Breast epithelium (tissue), 4 donors: Measurements from ENCODE around the gene CNDP1. TPM values are rescaled to one million over a fixed set of nuclear protein-coding genes. Genes with fewer than 3 reads are reported as not detected.

Source experiments
- DNase-seq, 2 donors: peaks; one replicate each; pipeline ENCODE4 v3.0.0-alpha.2; 2019; ENCODE audit warnings: low spot score in 2 of 2
- H3K27ac ChIP-seq, 2 donors: fragments of 200-600 bp; sonication (generic) in 1 of 2; one replicate each; pipeline ENCODE4 v1.5.1; 2016 to 2019; ENCODE audit warnings: mild to moderate bottlenecking in 1 of 2
- H3K27me3 ChIP-seq, 2 donors: fragments of 200-600 bp; sonication (generic) in 1 of 2; one replicate each; pipeline versions ENCODE4 v1.5.1 to v1.6.0; 2017 to 2019; ENCODE audit warnings: control low read depth in 1 of 2, mild to moderate bottlenecking in 1 of 2
- H3K36me3 ChIP-seq: fragments of 200-600 bp; one replicate; pipeline ENCODE4 v1.5.1; 2019
- H3K4me1 ChIP-seq, 2 donors: fragments of 200-600 bp; sonication (generic); one replicate each; pipeline ENCODE4 v1.5.1; 2016 to 2019; ENCODE audit warnings: control low read depth in 1 of 2
- H3K4me3 ChIP-seq, 3 donors: fragments of 200-600 bp; sonication (generic); 1 replicate in 2 of 3; 2 replicates in 1 of 3; pipeline ENCODE4 v1.5.1; 2016 to 2019; ENCODE audit warnings: mild to moderate bottlenecking in 3 of 3, moderate library complexity in 2 of 3
- H3K9me3 ChIP-seq, 2 donors: fragments of 200-600 bp; sonication (generic) in 1 of 2; one replicate each; pipeline ENCODE4 v1.5.1; 2016 to 2019; ENCODE audit warnings: control low read depth in 1 of 2
- POLR2A ChIP-seq: fragments of 450-650 bp; IDR thresholded peaks from one replicate; pipeline ENCODE4 v1.6.1; 2016; ENCODE audit warnings: antibody characterized with exemption, mild to moderate bottlenecking, moderate library complexity
- POLR2AphosphoS5 ChIP-seq, 3 donors: sonication (generic); formaldehyde crosslinking; IDR thresholded peaks; one replicate each; pipeline ENCODE4 v1.6.1; 2017; ENCODE audit warnings: antibody characterized with exemption in 3 of 3
- intact Hi-C: fragments of 100-400 bp; cut with DNase I; formaldehyde crosslinking; loops from one replicate; pipeline ENCODE4 v1.15.1; 2023; ENCODE audit warnings: low total_unique reads
- total RNA-seq, 3 donors: library from RNA; depleted of rRNA; stranded (reverse); fragments of >200 nt; gene quantifications; one replicate each; pipeline ENCODE4 v1.1.0, GENCODE V29; 2016
- TF ChIP-seq, protein P1 (sequence below), 3 donors: fragments of 450-650 bp; IDR thresholded peaks; one replicate each; pipeline ENCODE4 v1.5.1; 2016 to 2017; ENCODE audit warnings: antibody characterized with exemption in 3 of 3, mild to moderate bottlenecking in 3 of 3, moderate library complexity in 3 of 3

Gene CNDP1
- total RNA-seq, 3 donors from 2014 or later: 0.33 TPM; not detected in 2

DNA sequence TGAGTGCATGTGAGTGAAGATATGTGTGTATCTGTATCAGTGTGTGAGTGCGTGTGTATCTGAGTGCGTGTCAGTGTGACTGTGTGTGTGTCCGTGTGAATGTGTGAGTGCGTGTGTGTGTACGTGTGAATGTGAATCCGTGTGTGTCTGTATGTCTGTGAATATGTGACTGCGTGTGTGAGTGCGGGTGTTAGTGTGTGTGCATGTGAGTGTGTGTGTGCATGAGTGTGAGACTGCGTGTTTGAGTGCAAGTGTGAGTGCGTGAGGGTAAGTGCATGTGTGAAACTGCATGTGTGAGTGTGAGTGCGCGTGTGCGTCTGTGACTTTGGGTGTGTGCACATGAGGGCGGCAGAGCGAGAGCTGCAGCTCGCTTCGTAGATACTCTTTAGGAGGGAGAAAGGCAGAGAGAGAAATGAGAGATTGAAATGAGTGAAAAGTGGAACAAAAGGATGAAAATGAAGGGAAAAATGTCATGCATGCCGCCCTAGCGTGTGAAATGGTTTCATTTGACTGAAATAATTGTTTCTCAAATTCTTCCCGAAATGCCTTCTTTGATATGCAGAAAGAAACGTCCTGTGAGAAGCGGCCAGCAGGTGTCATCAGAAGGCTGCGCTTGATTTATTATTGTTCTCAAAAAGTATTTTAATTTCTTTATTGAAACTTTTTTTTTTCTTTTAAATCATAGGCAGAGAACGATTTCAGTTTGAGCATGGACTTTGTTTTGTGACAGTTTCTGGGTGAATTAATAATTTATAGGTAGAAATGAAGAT is 88.9 kb downstream of the CNDP1 start:
- H3K27me3 ChIP-seq: no peaks in the 10 kb centered on the region
- TF ChIP-seq POLR2A: no peak
- TF ChIP-seq, protein P1, sequence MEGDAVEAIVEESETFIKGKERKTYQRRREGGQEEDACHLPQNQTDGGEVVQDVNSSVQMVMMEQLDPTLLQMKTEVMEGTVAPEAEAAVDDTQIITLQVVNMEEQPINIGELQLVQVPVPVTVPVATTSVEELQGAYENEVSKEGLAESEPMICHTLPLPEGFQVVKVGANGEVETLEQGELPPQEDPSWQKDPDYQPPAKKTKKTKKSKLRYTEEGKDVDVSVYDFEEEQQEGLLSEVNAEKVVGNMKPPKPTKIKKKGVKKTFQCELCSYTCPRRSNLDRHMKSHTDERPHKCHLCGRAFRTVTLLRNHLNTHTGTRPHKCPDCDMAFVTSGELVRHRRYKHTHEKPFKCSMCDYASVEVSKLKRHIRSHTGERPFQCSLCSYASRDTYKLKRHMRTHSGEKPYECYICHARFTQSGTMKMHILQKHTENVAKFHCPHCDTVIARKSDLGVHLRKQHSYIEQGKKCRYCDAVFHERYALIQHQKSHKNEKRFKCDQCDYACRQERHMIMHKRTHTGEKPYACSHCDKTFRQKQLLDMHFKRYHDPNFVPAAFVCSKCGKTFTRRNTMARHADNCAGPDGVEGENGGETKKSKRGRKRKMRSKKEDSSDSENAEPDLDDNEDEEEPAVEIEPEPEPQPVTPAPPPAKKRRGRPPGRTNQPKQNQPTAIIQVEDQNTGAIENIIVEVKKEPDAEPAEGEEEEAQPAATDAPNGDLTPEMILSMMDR (IDR thresholded peaks at IDR 0.05): peak in 2 of 3 donors; percentile 30 to 33
- H3K4me3 ChIP-seq: no peak overlapping the region
- DNase-seq: no peak
- intact Hi-C loops: no loop called here
- no peaks in the 10 kb centered on the region for H3K4me1 ChIP-seq
- H3K36me3 ChIP-seq: no peaks in the 10 kb centered on the region
- H3K27ac ChIP-seq: no peak overlapping the region
- H3K9me3 ChIP-seq: no peaks in the 10 kb centered on the region

DNA sequence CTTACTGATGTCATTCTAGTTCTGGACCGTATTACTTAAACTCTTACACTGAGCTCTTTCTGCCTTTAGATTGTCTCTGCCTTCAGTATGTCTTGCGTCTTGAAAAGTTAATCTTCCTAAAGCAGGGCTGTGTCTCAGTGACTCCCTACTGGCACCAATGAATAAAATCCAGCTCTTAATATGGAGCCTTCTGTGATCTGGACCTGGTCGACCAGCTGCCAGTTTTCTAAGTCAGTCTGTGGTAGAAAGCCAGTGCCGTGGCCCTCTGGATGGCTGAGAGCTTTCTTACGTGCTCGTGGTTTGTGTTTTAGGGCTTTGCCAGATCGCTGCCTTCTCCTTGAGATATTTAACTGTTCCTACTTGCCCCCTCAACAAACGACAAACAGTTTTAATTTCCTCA is 90.2 kb downstream of the CNDP1 start:
- DNase-seq: no peak
- intact Hi-C loops: no loop called here
- H3K27ac ChIP-seq: no peak overlapping the region
- H3K9me3 ChIP-seq: no peaks in the 10 kb centered on the region
- no peak for TF ChIP-seq POLR2AphosphoS5 (IDR thresholded peaks at IDR 0.05)
- no peak for TF ChIP-seq POLR2A
- TF ChIP-seq, protein P1 (IDR thresholded peaks at IDR 0.05): no peak
- H3K36me3 ChIP-seq: no peaks in the 10 kb centered on the region
- no peak overlapping the region for H3K4me3 ChIP-seq
- H3K27me3 ChIP-seq: no peaks in the 10 kb centered on the region
- no peaks in the 10 kb centered on the region for H3K4me1 ChIP-seq

DNA sequence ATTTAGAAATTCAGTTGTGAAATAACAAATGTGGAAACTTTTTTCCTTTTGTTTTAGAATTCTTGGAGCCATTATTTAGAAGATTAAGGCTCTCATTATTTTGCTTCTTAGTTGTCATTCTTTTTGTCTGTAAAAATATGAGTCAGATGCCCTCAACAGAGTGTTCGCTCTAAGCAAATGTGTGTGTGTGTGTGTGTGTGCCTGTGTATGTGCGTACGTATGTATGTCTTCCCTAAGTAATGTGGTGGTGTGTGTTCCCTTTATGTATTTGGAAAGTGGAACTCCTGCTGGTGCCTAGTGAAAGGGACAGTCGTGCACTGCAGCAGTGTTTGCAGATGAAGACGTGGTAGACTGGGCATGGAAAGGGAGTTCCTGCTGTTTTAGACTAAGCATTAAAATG is 90.9 kb downstream of the CNDP1 start:
- Histone ChIP-seq H3K27me3 (no peaks in the 10 kb centered on the region), H3K9me3 (no peaks in the 10 kb centered on the region), H3K27ac (no peak overlapping the region), H3K36me3 (no peaks in the 10 kb centered on the region), H3K4me1 (no peaks in the 10 kb centered on the region), H3K4me3 (no peak overlapping the region)
- no peak for DNase-seq
- TF ChIP-seq, protein P1 (IDR thresholded peaks at IDR 0.05): no peak
- TF ChIP-seq POLR2AphosphoS5 (IDR thresholded peaks at IDR 0.05) (no peak), POLR2A (no peak)
- intact Hi-C loops: no loop called here

DNA sequence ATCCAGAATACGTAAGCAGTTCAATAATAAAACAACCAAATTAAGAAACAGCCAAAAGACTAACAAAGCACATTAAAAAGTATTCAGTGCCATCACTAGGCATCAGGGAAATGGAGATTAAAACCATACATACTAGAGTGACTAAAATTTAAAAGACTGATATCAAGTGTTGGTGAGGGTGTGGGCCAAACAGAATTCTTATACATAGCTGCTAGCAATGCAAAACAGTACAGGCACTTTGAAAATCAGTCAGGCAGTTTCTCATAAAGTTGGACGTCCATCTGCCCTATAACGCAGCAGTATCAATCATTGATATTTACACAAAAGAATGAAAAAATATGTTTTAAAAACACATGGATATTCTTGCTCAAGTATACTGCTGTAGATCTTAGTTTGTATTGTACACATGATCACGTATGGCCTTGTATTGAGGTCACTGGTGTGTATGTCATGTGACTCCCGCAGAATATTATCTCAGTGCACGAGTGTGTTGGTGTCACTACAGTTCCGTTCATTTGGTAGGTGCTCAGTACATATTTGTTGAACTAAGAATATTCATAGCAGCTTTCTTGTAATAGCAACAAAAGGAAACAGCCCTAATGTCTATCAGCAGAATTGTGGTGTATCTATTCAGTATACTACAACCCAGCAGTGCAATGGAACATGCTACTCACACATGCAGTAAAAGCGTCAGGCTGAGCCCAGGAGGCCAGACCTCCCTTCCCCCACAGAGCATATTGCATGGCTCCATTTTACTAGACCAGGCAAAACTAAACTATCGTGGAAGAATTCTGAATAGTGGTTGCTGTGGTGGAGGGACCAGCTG is 92.0 kb downstream of the CNDP1 start:
- H3K9me3 ChIP-seq: no peaks in the 10 kb centered on the region
- H3K27ac ChIP-seq: no peak overlapping the region
- intact Hi-C loops: no loop called here
- TF ChIP-seq POLR2AphosphoS5 (IDR thresholded peaks at IDR 0.05) (no peak), POLR2A (no peak)
- TF ChIP-seq, protein P1 (IDR thresholded peaks at IDR 0.05): no peak
- no peaks in the 10 kb centered on the region for H3K4me1 ChIP-seq
- no peaks in the 10 kb centered on the region for H3K36me3 ChIP-seq
- no peak for DNase-seq
- H3K27me3 ChIP-seq: no peaks in the 10 kb centered on the region
- H3K4me3 ChIP-seq: no peak overlapping the region

DNA sequence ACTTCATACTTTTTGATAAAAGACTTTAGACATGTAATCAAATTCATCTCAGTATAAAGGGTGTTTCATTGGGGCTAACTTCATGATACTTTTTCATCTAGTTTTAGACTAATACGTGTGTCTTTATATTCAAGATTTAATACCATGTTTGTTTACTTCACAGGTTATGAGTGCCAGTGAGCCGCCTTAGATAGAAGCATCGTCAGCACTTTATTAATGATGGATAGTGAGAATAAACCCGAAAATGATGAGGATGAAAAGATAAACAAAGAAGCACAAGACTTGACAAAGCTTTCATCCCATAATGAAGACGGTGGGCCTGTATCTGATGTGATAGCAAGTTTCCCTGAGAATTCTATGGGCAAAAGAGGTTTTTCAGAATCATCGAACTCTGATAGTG is 96.5 kb downstream of the CNDP1 start:
- TF ChIP-seq, protein P1 (IDR thresholded peaks at IDR 0.05): no peak
- TF ChIP-seq POLR2AphosphoS5 (IDR thresholded peaks at IDR 0.05): no peak
- TF ChIP-seq POLR2A: no peak
- no peaks in the 10 kb centered on the region for H3K27me3 ChIP-seq
- no peak overlapping the region for H3K4me3 ChIP-seq
- no peaks in the 10 kb centered on the region for H3K4me1 ChIP-seq
- no peak overlapping the region for H3K27ac ChIP-seq
- intact Hi-C loops: loop anchor here (5.0 kb wide), 1 partner anchor 434 kb away; no protein-coding TSS in a partner anchor
- H3K36me3 ChIP-seq: peaks cover 4% of the 10 kb centered on the region
- H3K9me3 ChIP-seq: no peaks in the 10 kb centered on the region
- no peak for DNase-seq
